ENCODE results near the gene CMTR1.
"Not testable (repeated sequence)": the region's sequence is repeated elsewhere in the genome, so short reads cannot be mapped to it uniquely, and the experiment has no call there.

Gene CMTR1

DNA sequence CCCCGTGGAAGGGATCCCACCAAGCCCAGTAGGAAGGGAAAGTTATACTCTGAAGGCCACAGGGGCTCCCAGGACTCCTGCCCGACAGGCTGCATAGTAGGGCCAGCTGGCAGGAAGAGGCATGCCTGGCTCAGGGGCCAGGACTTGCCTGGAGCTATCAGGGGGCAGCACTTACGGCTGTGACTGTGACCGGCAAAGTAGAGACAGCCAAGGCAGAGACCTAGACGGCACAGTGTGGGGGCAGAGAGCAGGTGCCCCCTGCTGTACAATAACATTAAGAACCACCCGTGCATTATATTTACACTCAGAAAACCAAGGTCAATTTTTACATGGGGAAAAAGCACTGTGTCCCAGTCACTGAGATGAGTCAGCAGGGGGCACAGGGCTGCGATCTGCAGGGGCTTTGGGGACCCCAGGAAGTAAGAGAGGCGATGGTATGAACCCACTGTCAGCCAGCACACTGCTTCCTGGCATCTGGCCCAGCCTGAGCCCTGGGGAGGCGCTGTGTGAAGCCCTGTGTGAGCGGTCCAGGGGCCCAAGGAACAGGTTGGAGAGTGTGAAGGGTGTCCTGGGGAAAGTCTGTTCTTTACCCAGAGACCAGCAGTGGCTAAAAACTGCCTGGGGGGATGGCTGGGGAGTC, 56.8 kb downstream of the CMTR1 start:
- peak overlapping the region in 8 of 21 experiments; percentile 6 to 88 (median 56) for H3K27ac ChIP-seq
- no peak overlapping the region for H3K4me3 ChIP-seq

DNA sequence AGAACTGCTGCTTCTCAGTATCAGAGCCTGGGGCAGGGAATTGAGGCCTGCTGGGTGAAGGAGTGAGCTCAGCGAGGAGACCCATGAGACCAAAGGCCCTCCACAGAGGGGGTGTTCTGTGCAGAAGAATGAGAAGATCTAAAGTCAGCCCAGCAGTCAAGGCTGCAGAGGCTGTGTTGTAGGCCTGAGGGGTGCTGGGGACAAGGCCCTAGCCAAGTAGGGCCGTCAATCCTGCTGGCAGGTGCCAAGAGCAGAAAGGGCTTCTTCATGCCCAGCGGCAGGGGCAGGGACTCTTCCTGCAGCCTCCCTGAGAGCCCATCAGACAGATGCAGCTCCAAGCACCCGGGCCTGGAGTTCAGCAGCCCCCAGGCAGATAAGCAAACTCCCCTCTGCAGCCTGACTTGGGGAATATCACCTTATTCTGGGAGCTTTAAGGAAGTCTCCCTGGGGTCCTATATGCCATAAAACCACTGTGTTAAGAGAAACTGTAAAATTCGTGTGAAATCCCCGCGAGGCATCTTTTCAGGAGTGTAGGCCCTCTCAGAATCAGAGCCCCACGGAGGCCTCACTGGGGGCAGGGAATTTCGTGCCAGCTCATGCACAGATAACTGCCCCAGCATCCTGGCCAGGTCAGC, 57.6 kb downstream of the CMTR1 start:
- H3K4me3 ChIP-seq, result no peak overlapping the region
- peak overlapping the region in 9 of 21 experiments; percentile 15 to 88 (median 61) for H3K27ac ChIP-seq

DNA sequence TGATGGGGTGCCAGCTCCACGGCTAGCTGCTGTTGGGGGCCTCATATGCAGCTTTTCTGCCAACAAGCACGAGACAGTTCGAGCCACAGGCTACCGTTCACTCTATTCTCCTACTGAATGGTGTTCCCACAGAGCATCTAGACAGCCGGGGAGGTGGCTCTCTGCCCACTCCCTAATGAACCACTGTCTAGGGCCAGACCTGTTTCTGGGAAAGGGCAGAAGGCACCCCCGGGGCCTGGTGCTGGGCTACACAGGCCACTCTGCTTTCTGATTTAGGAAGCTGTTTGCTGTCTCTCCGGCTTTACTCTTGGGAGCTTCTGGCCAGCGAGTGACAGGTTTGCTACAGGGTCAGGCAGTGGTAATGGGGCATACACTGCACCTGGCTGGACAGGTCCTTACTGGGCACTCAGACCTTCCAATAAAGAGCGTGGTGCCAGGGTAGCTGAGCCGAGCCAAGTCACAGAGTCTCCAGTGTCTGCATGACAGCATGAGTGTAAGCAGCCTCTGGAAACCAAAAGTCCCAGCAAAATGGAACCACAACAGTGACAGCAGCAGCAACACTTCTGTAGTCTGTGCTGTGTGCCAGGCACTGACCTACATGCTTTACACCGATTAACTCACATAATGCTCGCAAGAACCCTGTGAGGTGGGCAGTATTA, 58.3 kb downstream of the CMTR1 start:
- H3K4me3 ChIP-seq, result no peak overlapping the region
- peak overlapping the region in 8 of 21 experiments; percentile 15 to 88 (median 62) for H3K27ac ChIP-seq

DNA sequence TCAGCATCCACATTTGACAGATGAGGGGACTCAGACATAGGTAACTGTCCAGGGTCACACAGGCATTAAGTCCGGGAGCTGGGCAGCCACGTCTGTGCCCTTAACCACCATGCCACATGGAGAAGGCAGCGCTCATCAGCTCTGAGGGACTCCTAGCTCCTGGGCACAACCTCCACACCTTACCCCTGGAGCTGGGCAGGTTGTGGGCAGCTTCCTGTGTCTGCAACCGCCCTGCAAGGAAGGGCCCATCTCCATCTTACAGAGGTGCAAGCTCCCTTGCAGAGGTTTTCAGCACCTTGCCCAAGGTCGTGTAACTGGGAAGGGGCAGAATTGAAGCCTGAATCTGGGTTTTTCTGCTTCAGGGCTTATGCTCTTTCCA, 58.8 kb downstream of the CMTR1 start:
- H3K27ac ChIP-seq, result peak overlapping the region in 7 of 21 experiments; percentile 15 to 88 (median 61)
- H3K4me3 ChIP-seq, result no peak overlapping the region

DNA sequence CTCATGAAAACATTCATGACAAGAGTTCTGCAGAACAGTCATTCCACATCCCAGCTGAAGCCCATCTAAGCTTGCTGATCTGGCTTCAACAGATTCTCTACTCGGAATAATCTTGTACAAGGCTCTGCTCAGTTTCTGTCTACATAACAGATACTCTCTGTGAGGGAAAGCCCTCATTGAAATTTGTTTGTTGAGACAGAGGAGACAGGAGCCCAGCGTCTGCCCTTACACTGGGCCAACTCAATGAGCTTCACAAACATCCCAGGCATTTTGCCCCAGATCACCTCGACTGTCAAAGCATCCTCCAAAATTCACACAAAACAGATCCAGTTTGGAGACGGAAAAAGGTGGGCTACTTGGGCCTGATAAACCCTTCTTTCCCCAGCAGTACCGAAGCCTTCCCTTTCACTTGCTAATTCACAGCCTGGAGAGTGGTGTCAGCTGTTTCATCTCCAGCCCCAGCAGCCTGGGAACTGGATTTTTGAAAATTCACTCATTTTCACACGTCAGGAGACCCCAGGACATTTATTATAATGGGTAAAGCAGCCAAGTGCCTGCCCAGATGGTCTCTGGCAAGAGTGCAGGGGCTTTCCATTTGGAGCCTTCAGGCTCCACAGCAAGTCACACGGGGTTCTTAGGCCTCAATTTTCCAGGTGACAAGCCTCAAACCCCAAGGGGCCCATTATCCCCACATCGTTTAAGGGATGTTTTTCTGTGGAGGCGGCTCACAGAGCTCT, 59.4 kb downstream of the CMTR1 start:
- Histone ChIP-seq H3K4me3 (no peak overlapping the region), H3K27ac (peak overlapping the region in 7 of 21 experiments; percentile 2 to 88 (median 47))

DNA sequence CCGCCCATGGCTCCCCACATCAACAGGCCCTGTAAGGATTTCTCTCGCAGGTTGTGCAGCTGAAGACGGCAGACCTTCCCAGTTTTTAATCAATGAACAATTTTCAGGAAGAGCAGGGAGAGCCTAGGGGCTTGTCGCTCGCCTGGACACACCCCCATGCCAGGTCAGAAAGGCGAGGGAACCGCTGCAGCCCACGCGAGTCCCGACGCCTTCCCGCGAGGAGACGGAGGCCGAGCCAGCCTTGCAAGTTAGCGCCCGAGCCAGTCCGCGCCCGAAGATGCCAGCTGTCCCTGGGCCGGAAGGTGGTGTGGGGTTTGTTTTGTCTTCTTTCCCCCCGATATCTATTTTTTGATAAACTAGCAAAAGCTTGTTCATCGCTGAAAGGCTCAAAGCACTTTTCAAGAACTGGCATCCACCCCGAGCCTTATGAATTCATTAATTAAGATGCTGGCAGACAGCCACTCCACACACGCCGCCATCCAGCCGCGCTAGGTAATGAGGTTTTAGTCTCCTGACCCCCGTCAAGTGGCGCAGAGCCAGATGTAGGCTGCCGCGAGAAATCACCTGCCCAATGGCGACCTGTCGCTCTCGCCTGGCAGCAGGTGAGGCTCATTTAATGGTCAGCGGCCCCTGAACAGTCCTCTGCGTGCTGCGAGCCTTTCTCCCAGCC, 60.1 kb downstream of the CMTR1 start:
- Histone ChIP-seq H3K4me3 (no peak overlapping the region), H3K27ac (peak overlapping the region in 5 of 21 experiments; percentile 20 to 88 (median 64))

DNA sequence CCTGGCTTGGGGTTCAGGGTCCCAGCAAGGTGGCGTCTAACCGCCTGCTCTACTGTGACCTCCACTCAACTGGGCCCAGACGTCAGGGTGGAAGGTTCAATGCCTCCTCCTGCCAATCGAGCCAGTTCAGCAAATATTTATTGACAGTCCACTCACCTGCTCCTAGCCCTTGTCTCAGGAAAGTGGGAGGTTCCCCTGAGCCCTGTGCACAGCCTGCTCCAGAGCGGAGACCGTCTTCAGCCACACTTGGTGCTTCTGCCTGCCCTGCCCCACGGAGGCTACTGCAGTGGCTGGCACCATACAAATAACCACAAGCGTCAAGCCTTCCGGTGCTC, 60.6 kb downstream of the CMTR1 start:
- peak overlapping the region in 3 of 21 experiments; percentile 31 to 88 (median 64) for H3K27ac ChIP-seq
- no peak overlapping the region for H3K4me3 ChIP-seq

DNA sequence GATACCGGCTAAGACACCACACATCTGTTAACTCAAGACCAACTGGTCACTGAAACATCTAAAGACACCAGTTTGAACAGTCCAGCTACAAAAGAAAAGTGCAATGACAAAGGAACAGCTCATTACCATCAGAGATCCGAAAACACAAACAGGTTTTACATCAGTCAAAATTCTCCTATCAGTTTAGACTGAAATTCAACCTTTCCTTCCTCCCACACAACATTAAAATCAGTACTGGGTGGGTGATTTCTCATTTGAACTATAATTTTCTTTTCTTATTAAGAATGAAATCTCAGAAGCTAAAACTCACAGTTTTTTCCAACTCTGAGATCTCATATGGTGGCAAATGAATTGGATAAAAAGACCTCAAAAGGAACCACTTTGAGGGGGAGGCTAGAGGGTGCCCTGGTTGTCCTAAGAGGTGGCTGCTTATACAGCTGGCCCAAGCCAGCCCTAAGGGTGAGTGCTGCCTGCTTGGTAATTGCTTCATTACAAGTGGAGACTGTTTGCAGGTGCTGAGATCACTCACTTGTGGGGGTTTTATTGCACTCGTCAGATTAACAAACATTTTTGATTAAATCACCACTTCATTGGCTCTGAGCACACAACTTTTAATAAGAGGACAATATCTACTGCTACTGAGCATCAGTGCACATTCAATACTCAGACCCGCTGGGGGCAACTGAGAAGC, 62.4 kb downstream of the CMTR1 start:
- peak overlapping the region in 1 of 21 experiments; percentile 59 for H3K27ac ChIP-seq

DNA sequence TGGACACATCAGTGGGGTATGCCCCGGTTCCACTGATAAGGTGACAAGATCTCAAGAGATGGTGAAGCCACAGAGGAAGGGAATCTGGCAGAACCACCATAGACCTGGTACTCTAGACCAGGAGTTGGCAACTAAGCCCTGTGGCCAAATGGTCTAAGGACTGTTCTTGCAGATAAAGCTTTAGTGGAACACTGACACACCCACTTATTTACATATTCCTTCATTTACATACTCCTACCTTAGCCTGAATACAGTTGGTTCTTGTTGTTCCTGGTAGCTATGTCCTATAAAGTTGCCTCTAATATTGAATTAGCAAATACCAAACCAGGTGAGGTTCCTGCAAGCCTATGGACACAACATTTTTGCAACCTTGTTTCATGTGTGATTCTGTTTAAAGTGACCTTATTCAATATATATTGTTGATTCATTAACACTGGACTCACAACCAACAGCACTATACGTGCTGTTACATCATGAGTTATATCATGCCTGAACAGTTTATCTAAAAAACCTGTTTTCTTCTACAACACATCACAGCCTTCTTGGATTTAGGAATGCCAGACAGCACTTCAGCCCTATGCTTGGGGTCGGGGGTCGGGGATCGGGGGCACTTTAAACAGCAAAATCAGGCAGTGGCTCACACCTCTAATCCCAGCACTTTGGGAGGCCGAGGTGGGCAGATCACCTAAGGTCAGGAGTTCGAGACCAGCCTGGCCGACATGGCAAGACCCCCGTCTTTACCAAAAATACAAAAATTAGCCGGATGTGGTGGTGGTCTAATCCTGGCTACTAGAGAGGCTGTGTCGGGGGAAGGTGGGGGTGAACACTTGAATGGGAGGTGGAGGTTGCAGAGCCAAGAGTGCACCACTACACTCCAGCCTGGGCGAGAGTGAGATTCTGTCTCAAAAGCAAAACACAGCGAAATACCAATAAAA, 64.2 kb downstream of the CMTR1 start:
- no peak overlapping the region for H3K4me3 ChIP-seq

More for the DNA sequence above, 62.4 kb downstream of the CMTR1 start:
- H3K4me3 ChIP-seq, result no peak overlapping the region

DNA sequence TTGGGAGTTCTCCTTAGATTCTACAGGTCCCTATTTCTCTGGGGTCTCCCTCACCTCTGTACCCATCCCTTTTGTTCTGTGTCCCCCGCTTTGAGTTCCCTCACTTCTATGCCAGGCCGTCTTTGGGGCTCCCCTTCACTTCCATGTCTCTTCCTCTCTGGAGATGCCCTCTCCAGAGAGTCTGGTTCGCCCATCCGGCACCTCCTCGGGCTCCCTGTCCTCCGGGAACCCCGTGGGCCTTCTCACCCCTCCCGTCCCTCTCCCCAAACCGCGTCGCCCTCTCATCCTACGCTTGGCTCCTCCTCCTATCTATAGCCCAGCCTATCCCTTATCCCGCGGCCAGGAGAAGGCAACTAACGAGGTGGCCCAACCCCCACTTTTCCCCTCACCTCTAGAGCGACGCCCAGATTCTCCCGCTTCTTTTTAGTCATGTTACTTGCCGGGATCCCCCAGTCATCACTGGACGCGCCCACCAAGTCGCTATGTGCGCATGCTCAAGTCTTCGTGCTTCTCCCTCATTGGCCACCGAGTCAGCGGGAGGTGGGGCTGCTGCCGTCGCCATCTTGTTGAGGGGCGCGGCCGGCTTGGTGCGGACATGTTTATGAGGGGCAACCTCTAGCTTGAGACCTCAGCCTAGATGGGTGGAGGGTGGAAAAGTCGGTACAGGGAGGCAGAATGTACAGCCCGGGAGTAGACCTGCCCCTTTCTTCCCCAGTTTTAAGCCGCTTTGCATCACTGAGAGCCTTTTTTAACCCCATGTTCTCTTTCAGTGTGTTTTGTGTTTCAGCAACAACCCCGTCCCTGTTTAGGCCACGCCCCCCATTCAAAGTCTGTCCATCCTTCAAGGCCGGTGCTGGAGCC, 66.6 kb downstream of the CMTR1 start, which contains the start of gene CCDC167:
TSS of gene CCDC167 (minus strand) at position 461 of the 861 bp plus-strand sequence. CDS start at position 431, 30 bp downstream.
- Histone ChIP-seq H3K27ac (peak within 1 kb of the TSS in 20 of 21 experiments; percentile 44 to 92 (median 76)), H3K4me3 (peak within 1 kb of the TSS; percentile 54 to 75 (median 61))

More for the DNA sequence above, 64.2 kb downstream of the CMTR1 start:
- H3K27ac ChIP-seq, result peak overlapping the region in 1 of 21 experiments; percentile 92

DNA sequence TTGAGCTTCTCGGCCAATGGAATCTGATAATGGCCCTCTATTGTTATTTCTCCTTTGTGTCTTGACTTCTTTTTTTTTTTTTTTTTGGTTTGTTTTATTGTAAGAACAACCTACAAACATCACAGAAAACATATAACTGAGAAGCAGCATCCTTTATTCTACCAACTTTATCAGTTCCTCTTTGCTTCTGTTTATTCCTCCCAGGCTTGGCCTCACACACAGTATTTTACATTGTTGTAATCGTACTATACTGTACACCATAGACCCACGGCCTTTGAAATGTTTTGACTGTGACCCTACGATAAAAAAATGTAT, 67.2 kb downstream of the CMTR1 start:
- H3K27ac ChIP-seq, result peak overlapping the region in 5 of 21 experiments; percentile 50 to 92 (median 78)

DNA sequence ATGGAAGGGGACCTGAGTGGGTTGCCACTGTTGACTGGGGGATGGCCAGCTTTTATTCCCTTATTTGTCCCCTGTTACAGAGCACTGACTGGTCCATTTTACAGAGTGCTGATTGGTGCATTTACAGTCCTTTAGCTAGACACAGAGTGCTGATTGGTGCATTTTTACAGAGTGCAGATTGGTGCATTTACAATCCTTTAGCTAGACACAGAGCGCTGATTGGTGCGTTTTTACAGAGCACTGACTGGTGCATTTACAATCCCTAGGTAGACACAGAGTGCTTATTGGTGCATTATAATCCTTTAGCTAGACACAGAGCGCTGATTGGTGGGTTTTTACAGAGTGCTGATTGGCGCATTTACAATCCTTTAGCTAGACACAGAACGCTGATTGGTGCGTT, 67.9 kb downstream of the CMTR1 start:
- H3K4me3 ChIP-seq, result not testable (repeated sequence)
- peak overlapping the region in 4 of 21 experiments; percentile 17 to 92 (median 90) for H3K27ac ChIP-seq

More for the DNA sequence above, 67.2 kb downstream of the CMTR1 start:
- H3K4me3 ChIP-seq, result peak overlapping the region; percentile 54 to 75 (median 61)

DNA sequence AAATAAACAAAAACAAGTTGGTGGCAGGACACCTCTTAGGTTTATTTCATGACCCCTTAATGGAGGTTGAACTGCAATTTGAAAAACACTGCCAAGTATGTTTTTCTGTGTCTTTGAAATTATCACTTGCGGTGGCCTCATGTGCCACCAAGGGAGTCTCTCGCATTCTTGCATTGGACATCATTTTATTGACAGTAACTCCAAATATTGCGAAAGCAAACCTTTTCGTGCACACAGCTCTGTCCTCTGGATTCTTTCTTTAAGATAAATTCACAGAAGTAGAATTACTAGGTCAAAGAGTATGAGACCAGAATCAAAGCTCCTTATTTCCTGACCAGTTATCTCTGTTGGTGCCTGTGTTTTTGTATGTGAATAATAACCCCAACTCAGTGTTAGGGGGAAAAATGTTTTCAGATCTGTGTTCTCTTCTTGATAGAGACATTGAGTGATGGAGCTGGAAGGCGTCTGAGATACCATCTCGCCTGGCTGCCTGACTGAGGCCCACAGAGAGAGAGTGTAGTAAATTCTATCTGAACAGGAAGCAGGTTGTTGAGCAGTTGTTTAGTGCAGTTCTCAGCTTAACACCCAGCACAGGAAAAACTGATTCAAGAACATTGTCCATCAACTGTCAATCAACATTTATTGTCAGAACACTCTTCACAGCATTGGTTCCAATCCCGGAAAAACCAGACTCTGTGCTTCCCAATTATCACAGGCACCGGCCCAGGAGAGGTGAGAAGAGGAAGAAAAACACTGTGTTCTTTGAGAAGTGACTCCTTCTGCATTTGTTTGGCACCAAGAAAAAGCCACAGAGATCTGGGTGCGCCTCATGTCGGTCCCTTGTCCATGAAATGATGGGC, 68.8 kb downstream of the CMTR1 start:
- peak overlapping the region in 14 of 21 experiments; percentile 13 to 92 (median 70) for H3K27ac ChIP-seq

DNA sequence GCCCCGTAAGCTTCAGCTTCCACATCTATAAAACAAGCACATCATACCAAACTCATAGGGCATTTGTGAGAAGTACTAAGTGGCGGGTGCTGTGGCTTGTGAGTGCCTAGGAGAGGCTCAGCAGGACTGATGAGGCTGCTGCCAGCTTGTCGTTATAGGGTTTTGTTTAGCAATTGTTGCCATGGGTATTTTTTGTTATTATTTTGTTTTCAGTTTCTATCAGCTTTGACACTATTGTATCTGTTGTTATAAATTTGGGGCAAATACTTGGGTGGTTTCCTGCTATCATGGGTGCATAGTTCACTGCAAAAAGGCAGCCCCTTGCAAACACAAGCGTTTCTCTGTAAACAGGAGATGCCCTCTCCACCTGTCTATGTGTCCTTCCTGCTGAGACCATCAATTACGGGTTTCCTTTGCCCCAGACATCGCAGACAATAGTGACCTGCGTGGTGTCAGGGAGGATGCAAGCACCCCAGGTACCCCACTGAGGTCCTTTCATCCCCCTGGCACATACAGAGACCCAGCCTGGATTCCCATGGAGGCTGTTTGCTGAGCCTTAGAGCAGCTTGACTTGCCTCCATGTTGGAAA, 69.8 kb downstream of the CMTR1 start:
- Histone ChIP-seq H3K27ac (peak overlapping the region in 15 of 21 experiments; percentile 13 to 92 (median 70)), H3K4me3 (no peak overlapping the region)

More for the DNA sequence above, 68.8 kb downstream of the CMTR1 start:
- H3K4me3 ChIP-seq, result no peak overlapping the region

DNA sequence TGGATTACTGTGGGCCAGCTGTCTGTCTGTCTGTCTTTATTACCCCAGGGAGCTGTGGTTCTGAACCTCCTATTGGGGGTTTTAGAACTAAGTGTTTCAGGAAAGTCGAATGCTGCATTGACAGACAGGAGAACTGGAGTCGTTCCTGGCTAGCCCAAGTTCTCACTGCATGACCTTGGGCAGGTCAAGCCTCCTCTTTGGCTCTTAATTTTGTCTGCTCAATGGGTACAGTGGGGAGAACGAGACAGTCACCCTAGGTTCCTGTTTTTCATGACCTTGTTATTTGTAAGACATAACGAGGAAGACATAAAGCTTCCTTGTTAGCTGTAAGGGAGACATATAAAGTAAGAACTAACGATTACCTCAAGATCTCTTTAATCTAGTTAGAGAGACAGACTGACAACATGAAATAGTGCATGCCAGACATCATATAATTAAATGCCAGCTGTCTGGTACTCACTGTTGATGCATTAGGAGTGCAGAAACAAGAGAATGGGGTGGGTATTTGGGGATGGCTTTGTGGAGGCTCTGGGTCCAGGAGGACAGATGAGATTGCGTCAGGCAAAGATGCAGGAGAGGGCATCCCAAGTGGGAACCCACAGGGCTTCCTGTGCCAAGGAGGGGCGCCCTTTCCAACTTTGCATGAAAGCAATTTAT, 70.4 kb downstream of the CMTR1 start:
- H3K27ac ChIP-seq, result peak overlapping the region in 14 of 21 experiments; percentile 22 to 92 (median 70)

More for the DNA sequence above, 70.4 kb downstream of the CMTR1 start:
- no peak overlapping the region for H3K4me3 ChIP-seq

Measured in skin epidermis (tissue), 12 donors.